Measurements from ENCODE around the gene EIF2D. TPM values are rescaled to one million over a fixed set of nuclear protein-coding genes. Genes with fewer than 3 reads are reported as not detected.

The EIF2D gene
- total and polyA plus RNA-seq, 2 of the 8 experiments (the other 6 are each of a cell fraction or from before 2014, with no cell fraction given) = 36.1 to 37.1 TPM

DNA sequence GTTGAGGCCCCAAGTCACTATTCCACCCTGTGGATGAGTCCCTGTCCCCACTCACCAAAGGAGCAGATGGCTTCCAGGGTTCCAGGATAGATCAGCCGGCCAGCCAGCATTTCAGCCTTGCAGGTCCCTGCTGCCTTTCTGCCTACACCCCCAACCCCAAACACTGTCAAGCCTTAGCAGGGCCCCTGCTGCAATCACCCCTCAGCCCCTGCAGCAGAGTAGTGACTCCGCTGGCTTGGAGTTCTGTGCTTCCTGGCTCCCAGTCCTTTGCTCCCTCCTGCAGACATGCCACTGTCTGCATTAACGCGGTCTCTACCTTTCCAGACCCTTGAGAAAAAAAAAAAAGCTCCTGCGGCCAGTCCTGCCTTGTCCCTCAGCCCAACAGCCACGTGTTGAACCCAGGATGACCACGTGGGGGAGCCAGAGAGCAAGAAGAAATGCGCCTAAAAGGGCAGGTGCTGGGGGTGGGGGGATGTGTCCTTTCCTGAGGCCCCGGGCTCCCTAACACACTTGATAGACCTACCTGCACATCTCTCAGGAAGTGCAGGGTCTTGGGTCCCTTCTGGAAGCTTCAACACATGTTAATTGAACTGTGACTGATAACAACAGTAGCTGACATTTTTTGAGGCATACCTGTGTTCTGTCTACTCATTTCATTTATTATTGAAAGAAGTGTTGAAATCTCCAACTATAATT, 67.6 kb downstream of the EIF2D start (continued):
- TF ChIP-seq, protein P1, sequence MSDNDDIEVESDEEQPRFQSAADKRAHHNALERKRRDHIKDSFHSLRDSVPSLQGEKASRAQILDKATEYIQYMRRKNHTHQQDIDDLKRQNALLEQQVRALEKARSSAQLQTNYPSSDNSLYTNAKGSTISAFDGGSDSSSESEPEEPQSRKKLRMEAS (IDR thresholded peaks at IDR 0.05) = peak; percentile 96
- no peak for TF ChIP-seq SRF (IDR thresholded peaks at IDR 0.05; ENCODE audit: low read depth, low read length)
- no peak for TF ChIP-seq CBX8 (IDR thresholded peaks at IDR 0.05; ENCODE audit: borderline replicate concordance, low read depth, low read length)
- no peak for TF ChIP-seq RNF2 (IDR thresholded peaks at IDR 0.05; ENCODE audit: borderline replicate concordance, low read depth, low read length, missing control alignments, poor library complexity, severe bottlenecking)
- no peak for TF ChIP-seq TAF7 (optimal IDR thresholded peaks at IDR 0.05; ENCODE audit: borderline replicate concordance, low read depth, low read length)
- TF ChIP-seq EP300 (IDR thresholded peaks at IDR 0.05; ENCODE audit: borderline replicate concordance in 1 of 2, low read depth in 2 of 2, low read length in 2 of 2) = peak in 1 of 2 experiments; percentile 58; a peak in 1 of 3 replicates
- no peak for TF ChIP-seq ZNF274 (IDR thresholded peaks at IDR 0.05; ENCODE audit: borderline replicate concordance, extremely low read depth, low read length)
- 0 out of 2 replicates have a peak, but pooled peaks have one; percentile 4 for TF ChIP-seq TEAD4 (IDR thresholded peaks at IDR 0.05; ENCODE audit: low read depth, low read length)
- TF ChIP-seq CHD2 (IDR thresholded peaks at IDR 0.05; ENCODE audit: low read length) = 0 out of 2 replicates have a peak, but pooled peaks have one; percentile 27
- TF ChIP-seq TAF1 (IDR thresholded peaks at IDR 0.05; ENCODE audit: low read depth, low read length) = no peak
- TF ChIP-seq JUN (IDR thresholded peaks at IDR 0.05; ENCODE audit: low read depth, low read length) = no peak
- TF ChIP-seq MAFK (IDR thresholded peaks at IDR 0.05; ENCODE audit: low read depth, low read length) = no peak
- 0 out of 2 replicates have a peak, but pooled peaks have one; percentile 67 for TF ChIP-seq ATF2 (IDR thresholded peaks at IDR 0.05; ENCODE audit: low read length)
- TF ChIP-seq, protein P2, sequence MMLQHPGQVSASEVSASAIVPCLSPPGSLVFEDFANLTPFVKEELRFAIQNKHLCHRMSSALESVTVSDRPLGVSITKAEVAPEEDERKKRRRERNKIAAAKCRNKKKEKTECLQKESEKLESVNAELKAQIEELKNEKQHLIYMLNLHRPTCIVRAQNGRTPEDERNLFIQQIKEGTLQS (IDR thresholded peaks at IDR 0.05; ENCODE audit: insufficient read depth, low read depth, low read length) = peak; percentile 62
- TF ChIP-seq TCF12 (IDR thresholded peaks at IDR 0.05; ENCODE audit: low read depth, low read length) = 0 out of 2 replicates have a peak, but pooled peaks have one; percentile 63
- no peak for TF ChIP-seq RBBP5 (IDR thresholded peaks at IDR 0.05; ENCODE audit: borderline replicate concordance, low read depth, low read length)
- TF ChIP-seq BACH1 (IDR thresholded peaks at IDR 0.05; ENCODE audit: low read length) = no peak
- TF ChIP-seq, protein P3, sequence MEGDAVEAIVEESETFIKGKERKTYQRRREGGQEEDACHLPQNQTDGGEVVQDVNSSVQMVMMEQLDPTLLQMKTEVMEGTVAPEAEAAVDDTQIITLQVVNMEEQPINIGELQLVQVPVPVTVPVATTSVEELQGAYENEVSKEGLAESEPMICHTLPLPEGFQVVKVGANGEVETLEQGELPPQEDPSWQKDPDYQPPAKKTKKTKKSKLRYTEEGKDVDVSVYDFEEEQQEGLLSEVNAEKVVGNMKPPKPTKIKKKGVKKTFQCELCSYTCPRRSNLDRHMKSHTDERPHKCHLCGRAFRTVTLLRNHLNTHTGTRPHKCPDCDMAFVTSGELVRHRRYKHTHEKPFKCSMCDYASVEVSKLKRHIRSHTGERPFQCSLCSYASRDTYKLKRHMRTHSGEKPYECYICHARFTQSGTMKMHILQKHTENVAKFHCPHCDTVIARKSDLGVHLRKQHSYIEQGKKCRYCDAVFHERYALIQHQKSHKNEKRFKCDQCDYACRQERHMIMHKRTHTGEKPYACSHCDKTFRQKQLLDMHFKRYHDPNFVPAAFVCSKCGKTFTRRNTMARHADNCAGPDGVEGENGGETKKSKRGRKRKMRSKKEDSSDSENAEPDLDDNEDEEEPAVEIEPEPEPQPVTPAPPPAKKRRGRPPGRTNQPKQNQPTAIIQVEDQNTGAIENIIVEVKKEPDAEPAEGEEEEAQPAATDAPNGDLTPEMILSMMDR (IDR thresholded peaks at IDR 0.05; ENCODE audit: control extremely low read depth in 1 of 3, insufficient read depth in 1 of 3, low read depth in 1 of 3, low read length in 3 of 3) = peak; percentile 84 to 93 (median 92)

All from H1 (cell line).